NCI-H146 treated with DMSO at 0.1 percent for 48 hours (cell line): ENCODE measurements around the gene RSBN1.

ENCODE experiments used
- DNase-seq: peaks from one replicate; lab custom pipeline; 2025; ENCODE audit not compliant: unreplicated experiment; lab: John Stamatoyannopoulos, UW

Gene RSBN1

GRCh38 chr1:113812661-113813135, 422 bp upstream of the RSBN1 start:
- peak; percentile 76 for DNase-seq

- DNase-seq: peak; percentile 51
These were observed 954 bp downstream of the RSBN1 start for GRCh38 chr1:113811156-113811887.

GRCh38 chr1:113809670-113810602, 2.3 kb downstream of the RSBN1 start:
- peak; percentile 4 for DNase-seq

- no peak for DNase-seq
These were observed 3.7 kb downstream of the RSBN1 start for GRCh38 chr1:113808450-113809195.

GRCh38 chr1:113805639-113806038, 6.6 kb downstream of the RSBN1 start:
- no peak for DNase-seq

- DNase-seq: no peak
These were observed 7.1 kb downstream of the RSBN1 start for GRCh38 chr1:113805256-113805531.

- no peak for DNase-seq
These were observed 7.6 kb downstream of the RSBN1 start for GRCh38 chr1:113804421-113805255.

- no peak for DNase-seq
These were observed 9.8 kb downstream of the RSBN1 start for GRCh38 chr1:113802367-113803007.

GRCh38 chr1:113800487-113800886, 11.8 kb downstream of the RSBN1 start:
- DNase-seq: no peak

- DNase-seq: no peak
These were observed 14.8 kb downstream of the RSBN1 start for GRCh38 chr1:113797472-113797871.

- DNase-seq: no peak
These were observed 18.1 kb downstream of the RSBN1 start for GRCh38 chr1:113793878-113794834.

GRCh38 chr1:113792986-113793385, 19.3 kb downstream of the RSBN1 start:
- no peak for DNase-seq

- no peak for DNase-seq
These were observed 19.8 kb downstream of the RSBN1 start for GRCh38 chr1:113792471-113792870.

- DNase-seq: no peak
These were observed 23.5 kb downstream of the RSBN1 start for GRCh38 chr1:113788802-113789201.

GRCh38 chr1:113787663-113788062, 24.6 kb downstream of the RSBN1 start:
- DNase-seq: no peak

GRCh38 chr1:113786069-113786468, 26.2 kb downstream of the RSBN1 start:
- no peak for DNase-seq

- DNase-seq: no peak
These were observed 28.0 kb downstream of the RSBN1 start for GRCh38 chr1:113784104-113784779.
